Neuron (in vitro differentiated cells): ENCODE data around the gene GPR176.
"Not testable (repeated sequence)": the region's sequence is repeated elsewhere in the genome, so short reads cannot be mapped to it uniquely, and the experiment has no call there.

Source experiments
- H2AFZ ChIP-seq: one replicate; pipeline ENCODE4 v1.6.1; 2013; ENCODE audit warnings: low read depth, mild to moderate bottlenecking, inconsistent platforms, low read length, moderate library complexity
- H3K27me3 ChIP-seq: one replicate; pipeline ENCODE4 v1.6.1; 2013; ENCODE audit warnings: low read length; ENCODE audit not compliant: insufficient read depth
- H3K36me3 ChIP-seq: one replicate; pipeline ENCODE4 v1.6.1; 2013; ENCODE audit warnings: low read length; ENCODE audit not compliant: insufficient read depth
- H3K4me1 ChIP-seq: one replicate; pipeline ENCODE4 v1.6.1; 2013; ENCODE audit warnings: low read length; ENCODE audit not compliant: insufficient read depth
- H3K4me3 ChIP-seq: 2 replicates; pipeline ENCODE4 v1.5.1; 2013; ENCODE audit warnings: mild to moderate bottlenecking, low read length, moderate library complexity
- H3K9me3 ChIP-seq: one replicate; pipeline ENCODE4 v1.6.1; 2013; ENCODE audit warnings: low read length

Gene GPR176

DNA sequence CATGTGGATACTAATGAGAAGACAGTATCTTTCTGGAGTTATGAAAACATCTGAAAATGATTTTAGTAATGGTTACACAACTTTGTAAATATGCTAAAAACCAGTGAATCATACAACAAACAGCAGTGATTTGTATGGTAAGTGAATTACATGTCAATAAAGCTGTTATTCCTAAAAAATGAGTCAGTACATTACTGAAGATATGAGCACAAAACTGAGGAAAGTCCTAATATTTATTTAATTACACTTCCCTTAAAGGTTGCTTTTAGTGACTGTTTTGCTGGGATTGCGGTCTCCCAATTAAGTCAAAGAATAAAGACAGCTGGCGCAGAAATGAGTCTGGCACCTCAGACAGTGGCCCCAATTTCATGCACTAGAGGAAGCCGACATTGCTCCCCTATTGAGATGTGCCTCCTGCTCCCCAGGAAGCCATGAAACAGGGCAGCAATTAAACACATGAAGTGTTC, 86.5 kb downstream of the GPR176 start:
- Histone ChIP-seq H3K27me3 (peaks cover 10% of the 10 kb centered on the region), H3K36me3 (no peaks in the 10 kb centered on the region), H3K4me3 (no peak overlapping the region), H3K9me3 (peaks cover 3% of the 10 kb centered on the region), H3K4me1 (peaks cover 11% of the 10 kb centered on the region), H2AFZ (no peak overlapping the region)

DNA sequence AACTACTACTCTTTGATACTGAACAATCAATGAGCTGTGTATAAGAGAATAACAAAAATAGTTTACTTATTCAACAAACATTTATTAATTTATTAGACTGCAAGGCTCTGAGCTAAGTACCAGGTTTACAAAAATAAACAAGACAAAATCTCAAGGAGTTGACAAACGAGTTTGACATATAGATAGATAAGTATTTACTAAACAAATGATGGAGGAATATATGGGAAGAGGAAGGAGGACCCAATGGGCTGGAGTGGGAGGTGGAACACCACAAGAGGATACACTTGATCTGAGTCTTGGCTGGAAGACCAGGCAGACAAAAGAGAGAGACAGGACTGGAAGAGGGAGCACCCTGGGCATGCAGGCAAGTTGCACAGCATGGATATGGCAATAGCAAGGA, 89.9 kb downstream of the GPR176 start:
- H3K27me3 ChIP-seq, result peaks cover 10% of the 10 kb centered on the region
- no peak overlapping the region for H2AFZ ChIP-seq
- H3K4me1 ChIP-seq, result peaks cover 20% of the 10 kb centered on the region
- H3K4me3 ChIP-seq, result no peak overlapping the region
- no peaks in the 10 kb centered on the region for H3K36me3 ChIP-seq
- H3K9me3 ChIP-seq, result no peaks in the 10 kb centered on the region

DNA sequence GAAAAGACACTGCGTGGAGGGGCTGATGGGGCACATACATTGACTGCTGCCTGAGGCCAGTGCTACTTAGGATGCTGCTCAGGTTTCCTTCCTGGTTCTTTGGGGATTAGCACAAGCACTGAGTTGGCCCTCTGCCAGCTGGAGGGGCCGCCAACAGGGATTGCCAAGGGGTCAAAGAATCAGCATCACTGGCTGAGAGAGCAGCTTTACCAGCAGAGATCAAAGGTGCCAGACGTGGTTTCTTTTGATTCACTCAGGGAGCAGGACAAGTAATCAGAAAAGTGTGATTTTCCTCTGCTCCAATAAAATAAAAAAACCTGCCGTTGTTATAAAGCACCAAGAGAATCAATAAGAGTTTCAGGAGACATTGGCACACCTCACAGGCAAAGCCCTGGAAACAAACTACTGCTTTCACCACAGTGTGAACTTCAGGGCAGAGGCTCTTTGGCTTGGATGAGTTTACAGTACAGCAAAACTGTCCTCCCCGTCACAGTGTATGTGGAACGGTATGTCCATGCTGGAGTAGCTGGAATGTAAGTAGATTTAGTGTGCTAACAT, 91.6 kb downstream of the GPR176 start:
- H3K36me3 ChIP-seq, result no peaks in the 10 kb centered on the region
- no peak overlapping the region for H3K4me3 ChIP-seq
- no peak overlapping the region for H2AFZ ChIP-seq
- H3K27me3 ChIP-seq, result peaks cover 7% of the 10 kb centered on the region
- H3K9me3 ChIP-seq, result no peaks in the 10 kb centered on the region
- peaks cover 20% of the 10 kb centered on the region for H3K4me1 ChIP-seq

DNA sequence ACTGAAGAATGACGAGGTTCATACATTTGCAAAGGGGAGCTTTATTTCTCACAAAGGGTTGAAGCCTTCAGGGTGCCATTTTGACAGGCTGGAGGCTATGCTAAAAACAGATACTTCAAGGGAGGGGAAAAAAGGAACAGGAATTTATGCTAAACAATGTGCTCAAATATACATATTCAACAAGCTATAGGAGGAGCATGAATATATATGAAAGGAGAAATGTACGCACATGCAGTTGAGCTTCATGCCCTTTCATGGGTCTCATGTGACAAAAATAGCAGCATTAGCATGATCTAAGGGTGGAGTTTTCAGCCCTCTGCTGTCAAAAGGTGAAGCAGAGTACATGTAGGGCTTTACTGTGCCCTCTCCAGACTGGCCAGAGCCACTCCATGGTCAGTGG, 93.1 kb downstream of the GPR176 start:
- Histone ChIP-seq H3K9me3 (no peaks in the 10 kb centered on the region), H3K27me3 (peaks cover 3% of the 10 kb centered on the region), H3K4me1 (peaks cover 21% of the 10 kb centered on the region)

DNA sequence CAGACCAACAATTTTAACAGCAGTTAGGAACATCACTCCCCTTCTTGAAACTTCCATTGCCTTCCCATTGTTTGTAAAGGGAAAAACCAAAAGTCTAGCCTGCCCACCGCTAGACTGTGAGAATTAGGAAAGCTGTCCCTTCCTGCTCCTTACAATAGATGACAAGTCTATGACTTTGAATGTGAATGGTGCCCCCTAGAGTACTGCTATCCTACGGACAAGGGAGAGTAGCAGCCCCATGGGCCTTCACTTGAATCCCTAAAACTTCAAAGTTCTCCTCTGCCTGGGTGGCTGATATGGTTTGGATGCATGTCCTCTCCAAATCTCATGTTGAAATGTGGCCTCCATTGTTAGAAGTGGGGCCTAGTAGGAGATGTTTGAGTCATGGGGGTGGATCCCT, 96.4 kb downstream of the GPR176 start:
- Histone ChIP-seq H3K9me3 (no peaks in the 10 kb centered on the region), H3K36me3 (no peaks in the 10 kb centered on the region)

More for the DNA sequence above, 93.1 kb downstream of the GPR176 start:
- Histone ChIP-seq H3K4me3 (no peak overlapping the region), H2AFZ (no peak overlapping the region), H3K36me3 (no peaks in the 10 kb centered on the region)

DNA sequence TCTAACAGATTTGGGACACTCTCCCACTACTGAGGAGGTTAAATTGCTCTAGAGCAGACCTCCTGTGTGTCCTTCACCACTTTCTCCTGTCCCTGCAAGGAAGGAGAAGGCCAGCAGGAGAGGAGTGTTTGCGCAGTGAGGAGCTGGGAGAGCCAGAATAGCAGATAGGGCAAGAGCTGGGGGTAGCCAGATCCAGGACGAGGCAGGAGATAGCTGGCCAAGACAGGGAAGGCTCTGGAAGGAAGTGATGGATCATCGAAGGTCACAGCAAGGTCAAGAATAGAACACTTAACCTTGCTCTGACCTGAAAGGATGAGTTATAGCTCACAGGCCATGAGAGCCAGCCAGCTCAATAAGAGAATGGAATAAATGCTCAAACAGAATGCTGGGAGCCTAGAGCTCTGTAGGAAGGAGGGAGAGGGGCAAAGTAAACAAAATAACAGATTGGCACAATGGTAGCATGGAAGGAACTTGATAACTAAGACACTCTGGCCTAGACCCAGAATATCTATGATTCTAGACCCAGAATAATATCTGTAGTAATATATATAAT, 99.9 kb downstream of the GPR176 start:
- Histone ChIP-seq H3K4me1 (peaks cover 13% of the 10 kb centered on the region), H3K4me3 (no peak overlapping the region), H2AFZ (no peak overlapping the region), H3K36me3 (no peaks in the 10 kb centered on the region), H3K27me3 (peaks cover 3% of the 10 kb centered on the region), H3K9me3 (no peaks in the 10 kb centered on the region)

More for the DNA sequence above, 96.4 kb downstream of the GPR176 start:
- Histone ChIP-seq H3K4me1 (peaks cover 25% of the 10 kb centered on the region), H2AFZ (no peak overlapping the region), H3K4me3 (no peak overlapping the region), H3K27me3 (no peaks in the 10 kb centered on the region)

DNA sequence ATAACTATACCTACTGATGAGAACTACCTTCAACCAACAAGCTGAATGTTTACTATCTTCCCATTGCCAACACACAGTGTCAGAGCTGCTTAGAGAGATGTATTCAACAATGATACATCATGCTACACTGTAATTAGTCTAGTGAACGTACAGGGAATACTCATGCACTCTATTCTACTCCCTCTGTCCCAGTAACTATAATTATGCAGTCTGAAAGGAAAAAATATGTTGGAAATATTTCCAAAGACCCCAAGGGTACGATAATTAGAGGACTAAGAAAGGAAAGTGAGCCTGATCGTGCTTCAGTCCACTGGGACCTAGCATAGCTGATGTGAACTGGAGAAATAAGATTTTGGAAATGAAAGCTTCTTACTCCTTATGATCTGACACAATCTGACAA, 100.5 kb downstream of the GPR176 start:
- H3K9me3 ChIP-seq, result no peaks in the 10 kb centered on the region
- no peaks in the 10 kb centered on the region for H3K36me3 ChIP-seq
- no peak overlapping the region for H3K4me3 ChIP-seq
- peaks cover 13% of the 10 kb centered on the region for H3K4me1 ChIP-seq
- H2AFZ ChIP-seq, result no peak overlapping the region
- H3K27me3 ChIP-seq, result peaks cover 3% of the 10 kb centered on the region

DNA sequence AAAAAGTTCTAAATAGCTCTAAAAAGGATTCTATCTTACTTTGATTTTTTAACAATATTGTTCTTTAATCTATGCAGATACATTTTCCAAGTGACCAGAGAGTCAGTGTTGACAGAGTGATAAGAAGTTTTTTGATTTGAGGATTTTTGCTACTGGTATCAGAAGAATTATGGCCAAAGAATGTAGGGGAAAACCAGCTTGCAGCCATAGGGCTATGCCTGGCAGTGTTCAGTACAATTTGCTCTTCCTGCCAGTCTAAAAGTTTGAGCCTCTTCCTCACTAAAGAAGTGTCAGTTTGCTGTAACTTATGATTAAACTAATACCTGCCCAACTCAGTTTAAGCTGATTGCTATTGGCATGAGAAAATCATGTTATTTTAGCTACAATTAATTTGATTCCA, 102.2 kb downstream of the GPR176 start:
- peaks cover 13% of the 10 kb centered on the region for H3K4me1 ChIP-seq
- peaks cover 3% of the 10 kb centered on the region for H3K27me3 ChIP-seq
- no peak overlapping the region for H2AFZ ChIP-seq
- no peaks in the 10 kb centered on the region for H3K36me3 ChIP-seq
- H3K4me3 ChIP-seq, result no peak overlapping the region
- no peaks in the 10 kb centered on the region for H3K9me3 ChIP-seq

DNA sequence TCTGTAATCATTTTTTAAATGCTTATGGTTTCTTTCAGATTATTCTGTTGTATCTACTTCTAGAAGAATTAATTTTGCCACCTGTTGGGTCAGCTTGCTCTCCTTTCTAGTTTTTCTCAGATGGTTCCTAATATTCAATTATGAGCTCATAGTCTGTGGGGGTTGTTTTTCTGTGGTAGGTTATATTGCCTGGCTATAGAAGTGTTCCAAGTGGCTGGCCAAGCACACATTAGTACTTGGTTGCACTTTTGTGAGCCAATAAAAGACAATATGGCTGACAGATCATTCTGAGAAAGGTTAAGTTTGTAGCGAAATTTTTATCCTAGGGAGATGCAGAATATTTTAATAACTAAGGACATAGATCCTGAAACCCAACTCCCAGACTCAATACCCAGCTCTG, 105.6 kb downstream of the GPR176 start:
- peaks cover 3% of the 10 kb centered on the region for H3K27me3 ChIP-seq
- no peaks in the 10 kb centered on the region for H3K9me3 ChIP-seq
- no peaks in the 10 kb centered on the region for H3K36me3 ChIP-seq
- H3K4me3 ChIP-seq, result no peak overlapping the region
- no peak overlapping the region for H2AFZ ChIP-seq
- H3K4me1 ChIP-seq, result no peaks in the 10 kb centered on the region

DNA sequence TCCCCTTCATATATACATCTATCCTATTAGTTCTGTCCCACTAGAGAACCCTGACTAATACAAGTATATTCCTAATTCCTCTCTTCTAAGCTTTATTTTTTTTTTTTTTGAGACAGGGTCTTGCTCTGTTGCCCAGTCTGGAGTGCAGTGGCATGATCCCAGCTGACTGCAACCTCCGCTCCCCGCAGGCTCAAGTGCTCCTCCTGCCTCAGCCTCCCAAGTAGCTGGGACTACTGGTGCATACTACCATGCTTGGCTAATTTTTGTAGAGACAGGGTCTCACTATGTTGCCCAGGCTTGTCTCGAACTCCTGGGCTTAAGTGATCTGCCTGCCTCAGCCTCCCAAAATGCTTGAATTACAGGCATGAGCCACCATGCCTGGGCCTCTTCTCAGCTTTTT, 107.4 kb downstream of the GPR176 start:
- not testable (repeated sequence) for H3K4me3 ChIP-seq, H2AFZ ChIP-seq, H3K9me3 ChIP-seq, H3K4me1 ChIP-seq, H3K36me3 ChIP-seq, H3K27me3 ChIP-seq

DNA sequence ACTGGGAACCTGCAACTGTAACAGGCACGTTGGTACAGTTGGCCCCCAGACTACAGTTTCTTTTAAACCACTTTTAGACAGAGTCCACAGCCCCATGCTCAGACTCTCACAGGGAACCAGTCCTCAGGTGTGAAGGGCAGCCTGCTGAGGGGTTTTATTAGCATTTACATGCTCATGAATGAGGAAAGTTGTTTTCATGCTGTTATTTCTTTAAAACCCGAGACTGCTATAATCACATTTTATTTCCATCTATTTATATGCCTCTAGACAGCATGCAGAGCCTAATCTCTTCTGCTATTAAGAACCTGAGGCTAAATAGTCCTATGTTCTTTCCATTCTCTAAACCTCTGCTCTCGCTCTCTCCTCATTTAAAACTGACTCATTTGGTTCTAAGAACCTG, 111.2 kb downstream of the GPR176 start:
- H3K4me1 ChIP-seq, result no peaks in the 10 kb centered on the region
- H3K9me3 ChIP-seq, result no peaks in the 10 kb centered on the region
- H3K36me3 ChIP-seq, result no peaks in the 10 kb centered on the region
- no peak overlapping the region for H3K4me3 ChIP-seq
- peaks cover 9% of the 10 kb centered on the region for H3K27me3 ChIP-seq
- H2AFZ ChIP-seq, result no peak overlapping the region

DNA sequence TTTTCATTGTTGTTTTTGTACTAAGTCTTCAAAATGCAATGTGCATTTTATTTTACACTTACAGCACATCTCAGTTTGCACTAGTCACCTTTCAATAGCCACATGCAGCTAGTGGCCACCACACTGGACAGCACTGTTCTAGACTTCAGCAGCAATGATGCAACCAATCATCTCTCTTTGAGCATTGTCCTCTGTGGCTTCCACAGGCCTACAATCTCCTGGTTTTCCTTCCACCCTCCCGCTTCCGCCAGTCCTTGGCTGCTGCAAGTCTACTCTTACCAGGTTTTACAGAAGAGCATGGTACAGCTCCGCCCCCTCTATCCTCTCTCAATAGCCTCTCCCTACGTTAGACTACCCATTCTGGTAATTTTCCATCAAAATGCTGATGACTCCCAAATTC, 112.3 kb downstream of the GPR176 start:
- H3K36me3 ChIP-seq, result no peaks in the 10 kb centered on the region
- no peaks in the 10 kb centered on the region for H3K9me3 ChIP-seq
- peaks cover 9% of the 10 kb centered on the region for H3K27me3 ChIP-seq
- H2AFZ ChIP-seq, result no peak overlapping the region
- H3K4me3 ChIP-seq, result no peak overlapping the region
- H3K4me1 ChIP-seq, result no peaks in the 10 kb centered on the region

DNA sequence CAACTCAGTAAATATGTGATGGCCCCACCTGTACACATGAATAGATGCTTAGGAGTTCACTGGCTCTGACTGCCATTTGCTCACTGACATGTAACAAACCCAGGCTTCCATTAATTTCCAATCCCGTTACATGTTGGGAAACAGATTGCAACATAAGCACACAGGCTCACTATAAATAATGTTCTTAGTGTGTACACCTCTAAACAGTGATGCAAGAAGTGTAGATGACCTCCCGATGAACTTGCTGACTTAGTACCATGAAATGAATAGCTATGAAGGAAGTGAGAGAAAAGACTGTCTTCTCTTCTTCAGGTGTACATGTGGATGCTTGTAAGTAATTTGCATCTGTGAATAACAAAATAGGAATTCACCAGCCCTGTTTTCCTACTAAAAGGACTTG, 116.0 kb downstream of the GPR176 start:
- Histone ChIP-seq H3K4me3 (no peak overlapping the region), H3K27me3 (peaks cover 8% of the 10 kb centered on the region), H3K9me3 (no peaks in the 10 kb centered on the region), H3K4me1 (no peaks in the 10 kb centered on the region), H3K36me3 (no peaks in the 10 kb centered on the region), H2AFZ (no peak overlapping the region)

DNA sequence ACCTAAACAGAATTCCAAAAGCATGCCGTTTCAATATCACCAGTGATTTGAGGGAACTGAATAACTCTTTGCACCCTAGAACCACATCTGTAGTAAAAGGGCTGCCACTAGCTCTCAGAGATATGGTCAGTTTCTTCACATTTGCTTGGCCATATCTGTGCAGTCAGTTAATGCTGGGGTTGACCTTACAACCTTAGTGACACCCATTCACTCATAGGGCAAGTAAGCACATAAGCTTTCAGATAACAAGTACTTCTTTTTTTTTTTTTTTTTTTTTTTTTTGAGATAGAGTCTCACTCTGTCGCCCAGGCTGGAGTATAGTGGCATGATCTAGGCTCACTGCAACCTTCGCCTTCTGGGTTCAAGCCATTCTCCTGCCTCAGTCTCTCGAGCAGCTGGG, 117.0 kb downstream of the GPR176 start:
- no peaks in the 10 kb centered on the region for H3K9me3 ChIP-seq
- peaks cover 5% of the 10 kb centered on the region for H3K27me3 ChIP-seq
- no peak overlapping the region for H3K4me3 ChIP-seq
- no peaks in the 10 kb centered on the region for H3K36me3 ChIP-seq
- no peak overlapping the region for H2AFZ ChIP-seq
- H3K4me1 ChIP-seq, result no peaks in the 10 kb centered on the region
